NCI-H226 (cell line): ENCODE measurements around the gene ERG28.
A peak's percentile ranks its signal among the peaks of the same experiment; 100 is the strongest.
"Not testable (repeated sequence)": the region's sequence is repeated elsewhere in the genome, so short reads cannot be mapped to it uniquely, and the experiment has no call there.

Source experiments
- DNase-seq: peaks from one replicate; pipeline ENCODE4 v3.0.0-alpha.2; 2015

Gene ERG28

DNA sequence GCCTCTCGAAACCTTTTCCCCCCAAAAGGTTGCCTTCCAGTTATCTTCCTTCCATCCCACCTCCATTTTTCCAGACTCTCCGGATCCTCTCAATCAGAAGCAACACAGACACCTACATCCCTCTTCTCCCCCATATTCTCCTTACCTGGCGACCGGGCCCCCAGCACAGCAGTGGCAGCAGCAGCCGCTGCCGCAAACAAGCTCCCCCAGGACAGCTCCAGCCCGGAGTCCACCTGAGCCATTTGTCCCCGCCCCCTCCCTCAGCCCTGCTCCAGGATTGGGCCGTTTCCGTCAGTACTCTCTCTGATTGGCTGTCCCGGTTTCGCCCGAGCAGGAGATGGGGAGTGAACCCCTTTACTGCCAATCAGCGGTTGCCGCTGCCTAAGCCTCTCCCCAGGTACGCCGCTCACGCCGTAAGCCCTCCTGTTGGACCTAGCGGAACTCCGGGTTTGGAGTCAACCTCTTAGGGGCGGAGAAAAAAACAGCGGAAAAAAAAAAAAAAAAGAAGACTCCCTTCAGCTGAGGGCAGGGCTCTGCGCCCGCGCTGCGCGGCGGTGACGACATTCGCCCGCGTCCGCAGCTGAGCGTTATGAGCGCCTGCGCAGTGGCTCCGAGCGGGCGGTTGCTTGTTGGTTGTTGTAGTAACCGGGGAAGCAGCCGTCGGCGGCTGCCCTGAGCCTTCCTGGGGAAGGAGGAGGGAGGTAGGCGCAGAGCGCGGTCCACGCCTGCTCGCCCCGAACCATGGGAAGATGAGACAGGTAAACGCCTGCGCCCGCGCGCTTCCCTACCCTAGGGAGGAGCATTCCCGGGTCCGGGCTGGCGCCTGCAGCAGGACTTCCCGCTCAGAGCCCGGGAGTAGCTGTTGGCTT is at the start of gene ERG28, which contains the start of gene TTLL5:
ERG28 (minus strand) TSS at position 247 of the 869 bp plus-strand sequence. CDS start 3,374 bp downstream, outside the sequence.
TTLL5 (plus strand) TSS at position 617 of the 869 bp plus-strand sequence. CDS start 1,904 bp downstream, outside the sequence.
- DNase-seq: peak; percentile 99

DNA sequence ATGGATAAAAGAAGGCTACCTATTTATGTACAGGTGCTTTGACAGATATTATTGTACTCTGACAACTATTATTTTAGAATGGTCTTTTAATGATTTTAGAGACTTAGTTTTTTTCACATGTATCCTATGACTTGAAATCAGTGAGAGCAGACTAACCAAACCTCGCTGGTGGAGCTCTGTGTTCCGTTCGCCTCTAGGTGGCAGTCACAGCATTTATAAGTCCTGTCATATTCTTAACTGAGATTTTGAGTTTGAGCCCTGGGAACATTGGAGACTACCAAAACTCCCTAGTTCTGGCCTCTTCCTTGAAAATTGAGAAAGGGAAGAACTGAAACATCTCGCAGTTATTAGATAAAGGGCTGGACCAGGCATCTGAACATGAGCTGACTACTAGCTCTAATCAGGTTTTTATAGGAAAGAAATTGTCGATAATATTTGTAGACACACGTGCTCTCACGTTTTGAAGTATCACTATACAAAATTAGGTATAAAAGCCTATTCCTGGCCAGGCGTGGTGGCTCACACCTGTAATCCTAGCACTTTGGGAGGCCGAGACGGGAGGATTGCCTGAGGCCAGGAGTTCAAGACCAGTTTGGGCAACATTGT is 48.6 kb upstream of the ERG28 start:
- no peak for DNase-seq

DNA sequence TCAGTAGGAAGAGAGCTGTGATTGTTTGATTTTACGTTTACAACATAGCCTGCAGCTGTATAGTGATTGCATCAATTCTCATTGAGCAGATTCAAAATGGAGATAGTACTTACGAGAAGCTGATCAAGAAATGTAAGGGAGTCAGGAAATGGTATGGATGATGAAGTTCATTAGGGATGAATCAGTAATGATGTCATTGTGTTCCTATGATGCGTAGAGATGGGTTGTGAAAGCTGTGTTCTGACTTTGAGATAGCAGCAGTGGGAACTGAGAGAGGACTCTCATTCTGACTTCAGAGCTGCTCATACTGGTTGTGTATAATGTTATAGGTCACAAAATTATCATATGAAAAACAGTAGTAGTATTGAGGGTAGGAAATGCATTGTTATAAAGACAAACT is 44.3 kb upstream of the ERG28 start:
- no peak for DNase-seq

DNA sequence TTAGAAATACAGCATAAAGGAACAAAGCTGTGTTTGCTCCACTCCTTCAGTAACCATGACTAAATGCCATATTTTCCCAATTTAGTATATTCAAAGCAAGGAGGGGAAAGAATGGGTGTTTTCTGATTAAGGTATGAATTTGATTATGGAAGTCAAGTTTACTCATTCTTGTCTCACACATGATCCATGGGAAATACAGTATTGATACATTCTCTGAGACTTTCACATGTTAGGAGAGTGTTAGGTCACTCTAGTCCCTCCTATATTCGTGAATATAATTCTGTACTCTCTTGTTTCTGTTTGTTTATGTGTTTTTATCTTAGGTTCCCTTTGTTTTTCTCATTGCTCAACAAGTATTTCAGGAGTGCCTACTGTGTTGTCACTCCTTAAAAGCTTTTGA is 42.8 kb upstream of the ERG28 start:
- DNase-seq: no peak

DNA sequence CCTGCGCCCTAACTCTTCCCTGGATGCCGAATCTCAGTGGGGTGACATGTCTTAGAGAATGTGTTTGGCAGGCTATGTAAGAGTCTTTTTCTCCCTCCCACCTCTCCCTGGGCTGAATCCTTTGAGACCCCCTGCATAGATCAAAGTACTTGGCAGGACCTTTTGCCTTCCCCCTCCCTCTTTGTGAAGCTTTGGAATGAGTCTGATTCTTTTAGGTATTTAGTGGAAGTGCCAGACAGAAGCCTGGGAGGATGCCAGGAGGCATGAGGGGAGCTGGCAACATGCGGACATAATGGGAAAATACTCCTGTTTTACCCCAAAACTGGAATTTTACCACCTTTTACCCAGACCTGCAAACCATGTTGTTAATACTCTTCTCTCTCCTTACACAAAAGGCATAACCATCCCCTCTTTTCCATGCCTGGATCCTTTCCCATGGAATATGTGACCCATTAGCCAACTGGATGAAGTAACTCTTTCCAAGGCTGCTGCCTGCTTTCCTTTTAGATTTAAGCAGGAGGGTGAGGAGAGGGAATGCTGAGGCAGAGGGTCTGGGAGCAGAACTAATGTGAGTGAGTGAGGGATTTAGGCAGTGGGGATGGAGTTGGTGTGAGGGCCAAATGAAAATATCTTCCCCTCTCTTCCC is 42.1 kb upstream of the ERG28 start:
- no peak for DNase-seq

GRCh38 chr14:75702122-75702521 is 41.4 kb upstream of the ERG28 start:
- DNase-seq: no peak

GRCh38 chr14:75700295-75700694 is 39.6 kb upstream of the ERG28 start:
- no peak for DNase-seq

- DNase-seq: no peak
These were observed 38.7 kb upstream of the ERG28 start for GRCh38 chr14:75699331-75699730.

DNA sequence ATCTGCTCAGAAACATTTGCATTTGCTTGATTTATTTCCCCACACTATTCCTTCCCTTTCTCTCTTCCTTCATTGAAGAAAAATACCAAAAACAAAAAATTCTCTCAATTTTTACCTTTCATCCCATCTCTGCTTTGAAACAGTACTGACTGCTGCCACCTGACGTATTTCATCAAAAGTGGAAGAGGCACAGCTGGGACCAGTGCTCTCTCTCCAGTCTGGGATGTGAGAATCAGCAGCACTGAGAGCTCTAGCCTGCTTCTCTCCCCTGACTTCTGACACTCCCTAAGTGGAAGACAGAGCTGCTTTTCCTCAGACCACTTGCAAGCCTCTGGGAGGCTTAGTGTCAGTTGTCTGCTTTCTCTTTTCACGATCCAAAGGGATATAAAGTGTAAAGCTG is 37.2 kb upstream of the ERG28 start:
- no peak for DNase-seq

DNA sequence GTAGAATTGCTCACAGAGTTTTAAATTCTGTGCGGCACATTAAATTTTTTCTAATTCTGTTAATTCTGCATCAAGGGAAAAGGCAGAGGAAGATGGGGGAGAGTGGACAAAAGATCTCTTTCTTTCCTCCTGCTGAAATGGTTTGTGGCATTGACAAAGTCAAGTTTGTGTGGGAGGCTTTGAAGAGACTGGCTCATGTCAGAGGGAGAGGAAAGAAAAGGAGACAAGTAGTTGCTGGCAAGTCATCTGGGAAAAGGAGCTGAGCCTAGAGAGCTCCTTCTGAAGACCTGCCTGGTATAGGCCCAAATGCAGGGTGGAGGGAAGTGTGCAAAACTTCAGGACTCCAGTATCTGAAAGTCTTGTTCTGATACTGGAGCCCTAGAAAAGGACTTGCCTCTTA is 36.7 kb upstream of the ERG28 start:
- DNase-seq: no peak

- not testable (repeated sequence) for DNase-seq
These were observed 34.3 kb upstream of the ERG28 start for GRCh38 chr14:75695025-75695424.

- DNase-seq: no peak
These were observed 29.3 kb upstream of the ERG28 start for GRCh38 chr14:75690010-75690409.

DNA sequence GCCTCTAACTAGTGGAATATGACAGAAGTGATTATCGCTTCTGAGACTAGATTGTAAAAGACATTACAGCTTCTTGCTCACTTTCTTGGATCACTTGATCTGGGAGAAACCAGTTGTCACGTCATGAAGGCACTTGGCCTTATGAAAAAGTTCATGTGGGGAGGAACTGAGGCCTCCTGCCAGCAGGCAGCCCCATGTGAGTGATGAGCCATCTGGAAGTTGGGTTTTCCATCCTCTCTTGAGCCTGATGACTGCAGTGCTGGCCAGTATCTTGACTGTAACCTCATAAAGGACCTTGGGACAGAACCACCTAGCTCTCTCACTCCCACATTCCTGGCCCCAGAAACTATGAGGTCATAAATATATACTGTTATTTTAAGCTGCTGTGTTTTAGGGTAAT is 28.3 kb upstream of the ERG28 start:
- DNase-seq: no peak

- DNase-seq: no peak
These were observed 25.2 kb upstream of the ERG28 start for GRCh38 chr14:75685910-75686309.

DNA sequence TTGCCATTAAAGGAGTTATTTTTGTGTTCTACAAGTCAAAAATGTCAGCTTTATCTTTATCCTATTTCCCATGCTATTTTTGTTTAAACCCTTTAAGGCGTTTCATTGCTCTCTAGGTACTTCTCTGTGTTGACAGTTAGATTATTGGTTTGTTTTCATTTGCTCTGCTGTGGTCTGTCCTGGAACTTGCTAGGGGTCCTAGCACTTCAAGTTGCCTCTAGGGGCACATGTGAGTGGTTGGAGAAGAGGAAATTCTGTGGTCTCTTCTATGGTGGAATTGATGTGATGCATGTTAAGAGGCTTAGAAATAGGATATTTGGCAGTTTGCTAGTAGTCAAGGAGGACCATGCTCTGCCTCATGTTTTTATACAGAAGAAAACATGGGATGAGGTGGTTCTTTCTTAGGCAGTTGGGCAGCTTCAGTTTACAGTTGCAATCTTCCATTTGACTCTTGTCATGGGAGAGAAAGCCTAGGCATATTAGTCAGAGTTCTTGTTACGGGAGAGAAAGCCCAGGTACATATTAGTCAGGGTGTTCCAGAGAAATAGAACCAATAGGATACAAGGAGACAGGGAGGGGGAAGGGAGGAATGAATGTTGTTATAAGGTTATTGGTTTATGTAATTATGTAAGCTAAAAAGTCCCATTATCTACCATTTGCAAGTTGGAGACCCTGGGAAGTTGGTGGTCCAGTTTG is 14.7 kb upstream of the ERG28 start:
- DNase-seq: no peak

DNA sequence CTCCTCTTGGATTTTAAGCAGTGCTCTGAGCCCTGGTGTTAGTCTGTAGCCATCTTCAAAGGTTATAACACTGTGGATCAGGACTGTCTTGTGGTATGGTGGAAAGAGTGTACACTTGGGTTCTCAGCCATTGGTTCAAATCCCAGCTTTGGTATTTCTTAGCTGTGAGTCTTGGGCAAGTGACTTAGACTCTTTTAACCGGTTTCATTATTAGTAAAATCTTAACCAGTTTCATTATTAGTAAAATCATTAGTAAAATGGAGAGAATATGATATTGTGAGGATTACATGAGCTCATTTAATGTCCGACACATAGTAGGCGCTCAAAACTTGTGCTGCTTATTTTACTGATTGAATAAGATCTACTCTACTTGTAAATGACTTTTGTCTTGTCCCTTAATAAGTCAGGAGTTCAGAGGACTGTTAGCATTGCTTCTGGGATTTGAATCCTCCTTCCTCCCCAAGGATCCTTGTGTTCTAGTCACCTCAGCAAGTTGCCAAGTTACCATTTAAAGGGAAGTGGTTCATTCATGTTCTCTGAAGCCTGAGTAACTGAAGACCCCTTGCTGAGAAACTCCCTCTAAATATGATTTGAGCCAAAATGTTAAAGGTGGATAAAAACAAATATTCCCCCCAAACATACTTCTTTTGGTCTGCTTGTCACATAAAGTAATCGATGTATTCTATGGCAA is 12.8 kb upstream of the ERG28 start:
- no peak for DNase-seq

DNA sequence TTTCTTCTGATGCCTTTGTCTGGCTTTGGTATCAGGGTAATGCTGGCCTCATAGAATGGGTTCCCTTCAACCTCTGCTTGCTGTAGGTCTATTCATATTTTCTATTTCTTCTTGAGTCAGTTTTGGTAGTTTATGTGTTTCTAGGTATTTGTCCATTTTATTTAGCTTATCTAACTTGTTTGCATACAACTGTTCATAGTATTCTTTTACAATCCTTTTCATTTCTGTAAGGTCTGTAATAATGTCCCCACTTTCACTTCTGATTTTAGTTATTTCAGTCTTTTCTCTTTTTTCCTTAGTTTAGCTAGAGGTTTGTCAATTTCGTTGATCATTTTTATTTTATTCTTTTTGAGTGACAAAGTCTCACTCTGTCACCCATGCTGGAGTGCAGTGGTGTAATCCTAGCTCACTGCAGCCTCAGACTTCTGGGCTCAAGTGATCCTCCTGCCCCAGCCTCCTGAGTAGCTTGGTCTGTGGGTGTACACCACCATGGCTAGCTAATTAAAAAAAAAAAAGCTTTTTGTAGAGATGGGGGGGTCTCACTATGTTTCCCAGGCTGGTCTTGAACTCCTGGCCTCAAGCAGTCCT is 12.0 kb upstream of the ERG28 start:
- DNase-seq: no peak

GRCh38 chr14:75667099-75667765 is 6.6 kb upstream of the ERG28 start:
- no peak for DNase-seq

GRCh38 chr14:75662966-75663365 is 2.3 kb upstream of the ERG28 start:
- DNase-seq: no peak

DNA sequence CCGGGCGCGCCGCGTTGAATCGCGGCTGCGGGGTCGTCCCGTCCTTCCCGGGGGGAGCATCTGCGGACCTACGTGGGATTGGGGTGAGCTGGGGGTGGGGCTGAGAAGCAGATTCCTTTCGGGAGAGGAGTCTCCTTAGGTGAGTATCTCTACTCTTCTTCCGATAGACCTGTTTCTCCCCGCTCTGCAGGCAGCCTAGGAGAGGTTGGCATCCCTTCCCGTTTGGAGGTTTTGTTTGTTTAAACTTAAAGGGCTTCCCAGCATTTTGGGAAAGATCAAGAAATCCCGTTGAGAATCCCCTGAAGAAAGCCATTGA is 781 bp upstream of the ERG28 start:
- no peak for DNase-seq

- DNase-seq: no peak
These were observed 442 bp downstream of the ERG28 start for GRCh38 chr14:75660238-75660629.

GRCh38 chr14:75658957-75659356 is 1.7 kb downstream of the ERG28 start:
- DNase-seq: no peak
